OCI-LY1 (cell line): ENCODE data around the gene MED13L.

Experiments
- H2AFZ ChIP-seq: fragments of 200-600 bp; sonication (generic), shearing (Covaris generic); 2 replicates; pipeline ENCODE4 v1.6.0; 2014; ENCODE audit warnings: antibody characterized with exemption, mild to moderate bottlenecking, low read length
- H3F3A ChIP-seq: fragments of 200-600 bp; sonication (generic), shearing (Covaris generic); 2 replicates; pipeline ENCODE4 v1.6.0; 2014; ENCODE audit warnings: mild to moderate bottlenecking, antibody characterized with exemption, low read length, moderate library complexity; ENCODE audit not compliant: insufficient read depth
- H3K27ac ChIP-seq: fragments of 200-600 bp; sonication (generic); 2 replicates; pipeline ENCODE4 v1.5.1; 2014; ENCODE audit warnings: low read length, mixed run types, mild to moderate bottlenecking, low read depth; ENCODE audit not compliant: poor library complexity, severe bottlenecking
- H3K27me3 ChIP-seq: fragments of 200-600 bp; sonication (generic); 2 replicates; pipeline ENCODE4 v1.6.0; 2014; ENCODE audit warnings: antibody characterized with exemption, mild to moderate bottlenecking, low read length, moderate library complexity; ENCODE audit not compliant: insufficient read depth
- H3K36me3 ChIP-seq: fragments of 200-600 bp; sonication (generic); 2 replicates; pipeline ENCODE4 v1.6.1; 2014; ENCODE audit warnings: mild to moderate bottlenecking, antibody characterized with exemption, low read length, moderate library complexity, mixed read lengths; ENCODE audit not compliant: insufficient read depth
- H3K4me1 ChIP-seq: fragments of 200-600 bp; sonication (generic); 2 replicates; pipeline ENCODE4 v1.5.1; 2014; ENCODE audit warnings: mild to moderate bottlenecking, low read length, moderate library complexity; ENCODE audit not compliant: insufficient read depth, severe bottlenecking
- H3K4me2 ChIP-seq: fragments of 200-600 bp; sonication (generic), shearing (Covaris generic); 2 replicates; pipeline ENCODE4 v1.6.1; 2014; ENCODE audit warnings: low read length
- H3K4me3 ChIP-seq: fragments of 200-600 bp; sonication (generic); 2 replicates; pipeline ENCODE4 v1.5.1; 2014; ENCODE audit warnings: low read length, low read depth, mild to moderate bottlenecking, mixed read lengths; ENCODE audit not compliant: poor library complexity, severe bottlenecking
- H3K79me2 ChIP-seq: fragments of 200-600 bp; shearing (Covaris generic); 2 replicates; pipeline ENCODE4 v1.6.1; 2016; ENCODE audit warnings: mixed run types, low read length, mixed read lengths; ENCODE audit not compliant: insufficient read depth
- H3K9ac ChIP-seq: fragments of 200-600 bp; sonication (generic), shearing (Covaris generic); 2 replicates; pipeline ENCODE4 v1.6.1; 2014; ENCODE audit warnings: mild to moderate bottlenecking, low read length, mixed read lengths
- H3K9me2 ChIP-seq: fragments of 200-600 bp; sonication (generic), shearing (Covaris generic); 2 replicates; pipeline ENCODE4 v1.6.1; 2014; ENCODE audit warnings: low read depth, mild to moderate bottlenecking, low read length, mixed read lengths
- H3K9me3 ChIP-seq: fragments of 200-600 bp; shearing (Covaris generic); 2 replicates; pipeline ENCODE4 v1.6.1; 2014; ENCODE audit warnings: low read length, mixed read lengths
- H4K20me1 ChIP-seq: fragments of 200-600 bp; sonication (generic), shearing (Covaris generic); 2 replicates; pipeline ENCODE4 v1.6.0; 2016; ENCODE audit warnings: mild to moderate bottlenecking, low read length; ENCODE audit not compliant: insufficient read depth
- EZH2 ChIP-seq: fragments of 200-600 bp; sonication (generic), shearing (Covaris generic); IDR thresholded peaks from 2 replicates; pipeline ENCODE4 v1.8.0; 2017; ENCODE audit warnings: borderline replicate concordance, mixed run types, mild to moderate bottlenecking, antibody characterized with exemption, low read length, moderate library complexity, mixed read lengths
- TF ChIP-seq, protein P1 (sequence below): fragments of 200-600 bp; sonication (generic), shearing (Covaris generic); IDR thresholded peaks from 2 replicates; pipeline ENCODE4 v1.5.1; 2017; ENCODE audit warnings: mild to moderate bottlenecking, antibody characterized with exemption, low read length, moderate library complexity, mixed read lengths

MED13L gene

GRCh38 chr12:116317986-116318575 lies 40.6 kb upstream of the MED13L start:
- TF ChIP-seq EZH2: no peak
- TF ChIP-seq, protein P1, sequence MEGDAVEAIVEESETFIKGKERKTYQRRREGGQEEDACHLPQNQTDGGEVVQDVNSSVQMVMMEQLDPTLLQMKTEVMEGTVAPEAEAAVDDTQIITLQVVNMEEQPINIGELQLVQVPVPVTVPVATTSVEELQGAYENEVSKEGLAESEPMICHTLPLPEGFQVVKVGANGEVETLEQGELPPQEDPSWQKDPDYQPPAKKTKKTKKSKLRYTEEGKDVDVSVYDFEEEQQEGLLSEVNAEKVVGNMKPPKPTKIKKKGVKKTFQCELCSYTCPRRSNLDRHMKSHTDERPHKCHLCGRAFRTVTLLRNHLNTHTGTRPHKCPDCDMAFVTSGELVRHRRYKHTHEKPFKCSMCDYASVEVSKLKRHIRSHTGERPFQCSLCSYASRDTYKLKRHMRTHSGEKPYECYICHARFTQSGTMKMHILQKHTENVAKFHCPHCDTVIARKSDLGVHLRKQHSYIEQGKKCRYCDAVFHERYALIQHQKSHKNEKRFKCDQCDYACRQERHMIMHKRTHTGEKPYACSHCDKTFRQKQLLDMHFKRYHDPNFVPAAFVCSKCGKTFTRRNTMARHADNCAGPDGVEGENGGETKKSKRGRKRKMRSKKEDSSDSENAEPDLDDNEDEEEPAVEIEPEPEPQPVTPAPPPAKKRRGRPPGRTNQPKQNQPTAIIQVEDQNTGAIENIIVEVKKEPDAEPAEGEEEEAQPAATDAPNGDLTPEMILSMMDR: no peak
- no peaks in the 10 kb centered on the region for H3K4me1 ChIP-seq
- no peak overlapping the region for H3K4me2 ChIP-seq
- no peak overlapping the region for H3K4me3 ChIP-seq
- no peak overlapping the region for H3K27ac ChIP-seq
- H3K9ac ChIP-seq: no peak overlapping the region
- no peaks in the 10 kb centered on the region for H3K27me3 ChIP-seq
- no peaks in the 10 kb centered on the region for H3K36me3 ChIP-seq
- no peaks in the 10 kb centered on the region for H3K9me3 ChIP-seq
- no peaks in the 10 kb centered on the region for H3K79me2 ChIP-seq
- H3F3A ChIP-seq: no peaks in the 10 kb centered on the region
- no peak overlapping the region for H2AFZ ChIP-seq
- no peaks in the 10 kb centered on the region for H3K9me2 ChIP-seq
- no peaks in the 10 kb centered on the region for H4K20me1 ChIP-seq

GRCh38 chr12:116317139-116317538 lies 39.6 kb upstream of the MED13L start:
- no peaks in the 10 kb centered on the region for H3K36me3 ChIP-seq
- H3F3A ChIP-seq: no peaks in the 10 kb centered on the region
- no peaks in the 10 kb centered on the region for H3K27me3 ChIP-seq
- no peaks in the 10 kb centered on the region for H3K9me2 ChIP-seq
- H3K27ac ChIP-seq: no peak overlapping the region
- no peak overlapping the region for H3K9ac ChIP-seq
- H3K4me3 ChIP-seq: no peak overlapping the region
- H3K4me2 ChIP-seq: no peak overlapping the region
- no peaks in the 10 kb centered on the region for H4K20me1 ChIP-seq
- no peaks in the 10 kb centered on the region for H3K9me3 ChIP-seq
- H3K4me1 ChIP-seq: no peaks in the 10 kb centered on the region
- no peaks in the 10 kb centered on the region for H3K79me2 ChIP-seq
- H2AFZ ChIP-seq: no peak overlapping the region
- TF ChIP-seq, protein P1: no peak
- TF ChIP-seq EZH2: no peak

GRCh38 chr12:116314477-116314876 lies 37.0 kb upstream of the MED13L start:
- no peak overlapping the region for H3K9ac ChIP-seq
- H3K27me3 ChIP-seq: no peaks in the 10 kb centered on the region
- no peak overlapping the region for H2AFZ ChIP-seq
- no peak overlapping the region for H3K4me3 ChIP-seq
- no peaks in the 10 kb centered on the region for H3K9me2 ChIP-seq
- no peaks in the 10 kb centered on the region for H4K20me1 ChIP-seq
- no peak overlapping the region for H3K4me2 ChIP-seq
- TF ChIP-seq, protein P1: no peak
- no peak for TF ChIP-seq EZH2
- H3K79me2 ChIP-seq: no peaks in the 10 kb centered on the region
- no peaks in the 10 kb centered on the region for H3K4me1 ChIP-seq
- no peaks in the 10 kb centered on the region for H3K9me3 ChIP-seq
- H3K36me3 ChIP-seq: no peaks in the 10 kb centered on the region
- H3K27ac ChIP-seq: no peak overlapping the region
- no peaks in the 10 kb centered on the region for H3F3A ChIP-seq
